ENCODE results near the gene TMEM198.

Gene TMEM198

GRCh38 chr2:219506153-219506801, 37.6 kb upstream of the TMEM198 start:
- H3K27ac ChIP-seq, result no peak overlapping the region
- TF ChIP-seq ZFX (IDR thresholded peaks at IDR 0.05), result no peak
- TF ChIP-seq CTCF (conservative IDR thresholded peaks at IDR 0.05), result no peak

- no peak overlapping the region for H3K27ac ChIP-seq
- TF ChIP-seq CTCF (conservative IDR thresholded peaks at IDR 0.05) (no peak), ZFX (IDR thresholded peaks at IDR 0.05) (no peak)
These were observed 36.9 kb upstream of the TMEM198 start for GRCh38 chr2:219506802-219507526.

GRCh38 chr2:219507581-219508443, 36.0 kb upstream of the TMEM198 start:
- TF ChIP-seq ZFX (IDR thresholded peaks at IDR 0.05) (no peak), CTCF (conservative IDR thresholded peaks at IDR 0.05) (no peak)
- H3K27ac ChIP-seq, result no peak overlapping the region

GRCh38 chr2:219508444-219508734, 35.4 kb upstream of the TMEM198 start:
- no peak overlapping the region for H3K27ac ChIP-seq

GRCh38 chr2:219508971-219509779, 34.7 kb upstream of the TMEM198 start:
- TF ChIP-seq ZFX (IDR thresholded peaks at IDR 0.05) (no peak), CTCF (conservative IDR thresholded peaks at IDR 0.05) (no peak)
- H3K27ac ChIP-seq, result no peak overlapping the region

More at GRCh38 chr2:219508444-219508734, 35.4 kb upstream of the TMEM198 start:
- TF ChIP-seq ZFX (IDR thresholded peaks at IDR 0.05) (no peak), CTCF (conservative IDR thresholded peaks at IDR 0.05) (no peak)

- no peak overlapping the region for H3K27ac ChIP-seq
- TF ChIP-seq CTCF (conservative IDR thresholded peaks at IDR 0.05) (peak; percentile 79), ZFX (IDR thresholded peaks at IDR 0.05) (no peak)
These were observed 33.9 kb upstream of the TMEM198 start for GRCh38 chr2:219509780-219510511.

Data from C4-2B (cell line).